Glomerular visceral epithelial cell (primary cell): ENCODE measurements around the gene PKNOX2.

ENCODE experiments used
- DNase-seq: peaks from one replicate; pipeline ENCODE4 v3.0.0-alpha.2; 2016; ENCODE audit errors: extremely low spot score

PKNOX2 gene

GRCh38 chr11:125262830-125263218 is 98.3 kb downstream of the PKNOX2 start:
- no peak for DNase-seq

- peak; percentile 43 for DNase-seq
These were observed 98.8 kb downstream of the PKNOX2 start for GRCh38 chr11:125263268-125263790.

- DNase-seq = no peak
These were observed 99.8 kb downstream of the PKNOX2 start for GRCh38 chr11:125264100-125265022.

GRCh38 chr11:125267548-125267947 is 103.0 kb downstream of the PKNOX2 start:
- DNase-seq = no peak

GRCh38 chr11:125268611-125269010 is 104.1 kb downstream of the PKNOX2 start:
- DNase-seq = no peak

- no peak for DNase-seq
These were observed 105.6 kb downstream of the PKNOX2 start for GRCh38 chr11:125270106-125270505.

- no peak for DNase-seq
These were observed 106.2 kb downstream of the PKNOX2 start for GRCh38 chr11:125270711-125271110.

GRCh38 chr11:125271483-125272091 is 107.0 kb downstream of the PKNOX2 start:
- no peak for DNase-seq

GRCh38 chr11:125272092-125272491 is 107.5 kb downstream of the PKNOX2 start:
- DNase-seq = no peak

- no peak for DNase-seq
These were observed 108.3 kb downstream of the PKNOX2 start for GRCh38 chr11:125272821-125273220.

- DNase-seq = no peak
These were observed 109.0 kb downstream of the PKNOX2 start for GRCh38 chr11:125273519-125274000.

- DNase-seq = no peak
These were observed 109.8 kb downstream of the PKNOX2 start for GRCh38 chr11:125274309-125274708.

GRCh38 chr11:125274774-125275173 is 110.2 kb downstream of the PKNOX2 start:
- no peak for DNase-seq

GRCh38 chr11:125275905-125276618 is 111.5 kb downstream of the PKNOX2 start:
- DNase-seq = no peak

GRCh38 chr11:125276619-125276976 is 112.0 kb downstream of the PKNOX2 start:
- DNase-seq = no peak

- DNase-seq = no peak
These were observed 115.3 kb downstream of the PKNOX2 start for GRCh38 chr11:125279676-125280418.

- no peak for DNase-seq
These were observed 116.1 kb downstream of the PKNOX2 start for GRCh38 chr11:125280646-125281045.

GRCh38 chr11:125281831-125282595 is 117.5 kb downstream of the PKNOX2 start:
- no peak for DNase-seq

- no peak for DNase-seq
These were observed 118.0 kb downstream of the PKNOX2 start for GRCh38 chr11:125282596-125282914.

GRCh38 chr11:125284245-125284850 is 119.8 kb downstream of the PKNOX2 start:
- DNase-seq = no peak
